HCT116 (cell line): ENCODE data around the gene ADAM10. TPM values are rescaled to one million over a fixed set of nuclear protein-coding genes. Genes with fewer than 3 reads are reported as not detected.

Experiments used
- ATAC-seq: fragments of 200-7000 bp; cut with Tn5 transposase; 2 replicates; pipeline ENCODE4 v1.9.1; 2020; ENCODE audit warnings: mild to moderate bottlenecking, moderate library complexity
- BruUV-seq: library from RNA; stranded (reverse); fragments of 400-500 nt; replicated peaks from 2 replicates; lab custom pipeline; 2021; lab: Mats Ljungman, UMichigan
- CTCF ChIA-PET: fragments of 300-600 bp; sonication (Branson Sonifier 250); formaldehyde crosslinking; loops from one replicate; lab custom pipeline; 2021; ENCODE audit warnings: antibody characterized with exemption; lab: Charles Lee
- POLR2A ChIA-PET: fragments of 300-600, 350-600 bp; sonication (Branson Sonifier 250); formaldehyde crosslinking; loops from one replicate; lab custom pipeline; 2021; ENCODE audit warnings: antibody characterized with exemption; lab: Charles Lee
- RAD21 ChIA-PET, 2 experiments: fragments of 300-600 bp; sonication (Branson Sonifier 250); formaldehyde crosslinking; loops; one replicate each; lab custom pipeline; 2023; ENCODE audit warnings: low total read pairs in 2 of 2; ENCODE audit not compliant: uncharacterized antibody in 2 of 2, unreplicated experiment in 2 of 2, low non-redundant PET in 1 of 2; lab: Charles Lee
- DNase-seq: peaks from one replicate; pipeline ENCODE4 v3.0.0-alpha.2; 2010; ENCODE audit warnings: low read depth, low spot score
- H2AFZ ChIP-seq: fragments of 200-600 bp; shearing (Covaris generic), sonication (generic); 2 replicates; pipeline ENCODE4 v1.6.1; 2017; ENCODE audit warnings: low read depth, mixed run types, mixed read lengths, antibody characterized with exemption, low read length; ENCODE audit not compliant: poor library complexity, severe bottlenecking
- H3K27ac ChIP-seq: 2 replicates; pipeline ENCODE4 v1.5.1; 2012; ENCODE audit warnings: low read depth, low read length
- H3K27me3 ChIP-seq: fragments of 200-600 bp; sonication (generic); 2 replicates; pipeline ENCODE4 v1.6.1; 2016; ENCODE audit warnings: mixed run types, low read length, mixed read lengths; ENCODE audit not compliant: insufficient read depth
- H3K36me3 ChIP-seq, 2 experiments: fragments of 200-500 bp in 1 of 2; fragments of 200-600 bp in 1 of 2; sonication (Bioruptor generic) in 1 of 2; sonication (generic) in 1 of 2; 2 replicates each; pipeline versions ENCODE4 v1.5.1 to v1.6.1; 2014 to 2016; ENCODE audit warnings: low read length in 2 of 2, inconsistent platforms in 1 of 2, mixed read lengths in 1 of 2, mixed run types in 1 of 2; ENCODE audit not compliant: insufficient read depth in 2 of 2, control insufficient read depth in 1 of 2
- H3K4me1 ChIP-seq, 2 experiments: fragments of 200-600 bp in 1 of 2; sonication (generic) in 1 of 2; 2 replicates each; pipeline versions ENCODE4 v1.5.1 to v1.6.1; 2012 to 2017; ENCODE audit warnings: low read length in 2 of 2, inconsistent platforms in 1 of 2, mild to moderate bottlenecking in 1 of 2, mixed read lengths in 1 of 2, mixed run types in 1 of 2, moderate library complexity in 1 of 2; ENCODE audit not compliant: insufficient read depth in 2 of 2, control insufficient read depth in 1 of 2
- H3K4me2 ChIP-seq: fragments of 200-600 bp; sonication (generic); 2 replicates; pipeline ENCODE4 v1.6.1; 2017; ENCODE audit warnings: mixed run types, low read length, mixed read lengths
- H3K4me3 ChIP-seq, 2 experiments: fragments of 200-600 bp in 1 of 2; sonication (generic) in 1 of 2; replicated peaks in 1 of 2; 2 replicates each; pipeline ENCODE4 v1.5.1; 2011 to 2016; ENCODE audit warnings: low read length in 2 of 2, control low read depth in 1 of 2, low read depth in 1 of 2, mild to moderate bottlenecking in 1 of 2, mixed read lengths in 1 of 2, mixed run types in 1 of 2
- H3K79me2 ChIP-seq: fragments of 200-600 bp; sonication (generic); 2 replicates; pipeline ENCODE4 v1.6.1; 2017; ENCODE audit warnings: mild to moderate bottlenecking, mixed run types, low read length, moderate library complexity, mixed read lengths; ENCODE audit not compliant: insufficient read depth
- H3K9ac ChIP-seq: fragments of 200-600 bp; sonication (generic); 2 replicates; pipeline ENCODE4 v1.6.1; 2016; ENCODE audit warnings: low read length, mixed read lengths
- H3K9me2 ChIP-seq: fragments of 200-600 bp; sonication (generic), shearing (Covaris generic); 2 replicates; pipeline ENCODE4 v1.6.1; 2017; ENCODE audit warnings: mixed run types, mild to moderate bottlenecking, moderate library complexity; ENCODE audit not compliant: insufficient read depth
- H3K9me3 ChIP-seq, 2 experiments: fragments of 200-500 bp in 1 of 2; fragments of 200-600 bp in 1 of 2; sonication (Bioruptor generic) in 1 of 2; sonication (generic) in 1 of 2; 2 replicates each; pipeline ENCODE4 v1.6.1; 2014 to 2017; ENCODE audit warnings: low read length in 2 of 2, mixed read lengths in 2 of 2, inconsistent platforms in 1 of 2, low read depth in 1 of 2, mild to moderate bottlenecking in 1 of 2, mixed run types in 1 of 2, moderate library complexity in 1 of 2; ENCODE audit not compliant: control insufficient read depth in 1 of 2, insufficient read depth in 1 of 2
- H4K20me1 ChIP-seq: fragments of 200-600 bp; sonication (generic), shearing (Covaris generic); 2 replicates; pipeline ENCODE4 v1.6.1; 2017; ENCODE audit warnings: mixed run types, mild to moderate bottlenecking, moderate library complexity; ENCODE audit not compliant: insufficient read depth
- CBX3 ChIP-seq: IDR thresholded peaks from 2 replicates; pipeline ENCODE4 v1.6.1; 2012; ENCODE audit warnings: low read depth
- CEBPB ChIP-seq: IDR thresholded peaks from 2 replicates; pipeline ENCODE4 v1.6.1; 2012; ENCODE audit warnings: low read depth
- ELF1 ChIP-seq: IDR thresholded peaks from 2 replicates; pipeline ENCODE4 v1.6.1; 2012; ENCODE audit warnings: low read depth, borderline replicate concordance
- FOSL1 ChIP-seq: IDR thresholded peaks from 2 replicates; pipeline ENCODE4 v1.6.1; 2012; ENCODE audit warnings: low read depth
- JUND ChIP-seq: IDR thresholded peaks from 2 replicates; pipeline ENCODE4 v1.6.1; 2012
- POLR2A ChIP-seq: IDR thresholded peaks from 2 replicates; pipeline ENCODE4 v1.7.0; 2011; ENCODE audit warnings: borderline replicate concordance; ENCODE audit not compliant: insufficient read depth, insufficient read length; ENCODE audit errors: extremely low read depth
- SP1 ChIP-seq: IDR thresholded peaks from 2 replicates; pipeline ENCODE4 v1.6.1; 2012; ENCODE audit warnings: low read depth
- TCF7L2 ChIP-seq: IDR thresholded peaks from 2 replicates; pipeline ENCODE4 v1.7.0; 2011; ENCODE audit warnings: borderline replicate concordance, inconsistent platforms; ENCODE audit not compliant: insufficient read depth, insufficient read length; ENCODE audit errors: extremely low read depth
- YY1 ChIP-seq: IDR thresholded peaks from 2 replicates; pipeline ENCODE4 v1.6.1; 2011; ENCODE audit warnings: low read length, low read depth, moderate library complexity, mild to moderate bottlenecking; ENCODE audit not compliant: insufficient replicate concordance; ENCODE audit errors: extremely low read depth
- intact Hi-C: fragments of 100-400 bp; cut with micrococcal nuclease; formaldehyde crosslinking; loops from 2 replicates; pipeline ENCODE4 v1.10.0; 2022
- total RNA-seq: library from RNA; stranded (reverse); gene quantifications from one replicate; pipeline ENCODE4 v1.2.1, GENCODE V29; 2021; ENCODE audit not compliant: unreplicated experiment
- TF ChIP-seq, protein P1 (sequence below): IDR thresholded peaks from 2 replicates; pipeline ENCODE4 v1.6.1; 2011; ENCODE audit warnings: mild to moderate bottlenecking, low read length, moderate library complexity; ENCODE audit not compliant: insufficient replicate concordance; ENCODE audit errors: extremely low read depth
- TF ChIP-seq, protein P2 (sequence below): IDR thresholded peaks from 2 replicates; pipeline ENCODE4 v1.6.1; 2012

The ADAM10 gene
- total RNA-seq, 1 experiment from 2014 or later: 158 TPM

- CTCF ChIA-PET: no interaction called here
- Histone ChIP-seq H3K27ac (no peak overlapping the region), H3K9me3 (peaks cover 0 to 7% of the 10 kb centered on the region in 2 experiments; a peak in 2 of 4 replicates), H2AFZ (no peak overlapping the region), H3K27me3 (no peaks in the 10 kb centered on the region), H3K9ac (no peak overlapping the region), H3K36me3 (no peaks in the 10 kb centered on the region), H3K4me3 (no peak overlapping the region), H3K79me2 (no peaks in the 10 kb centered on the region), H3K4me1 (no peaks in the 10 kb centered on the region), H3K4me2 (no peak overlapping the region), H3K9me2 (no peaks in the 10 kb centered on the region), H4K20me1 (no peaks in the 10 kb centered on the region)
- BruUV-seq: no TSS peak
- POLR2A ChIA-PET: no interaction called here
- DNase-seq (no peak), ATAC-seq (no peak)
- RAD21 ChIA-PET: no interaction called here
- TF ChIP-seq, protein P1, sequence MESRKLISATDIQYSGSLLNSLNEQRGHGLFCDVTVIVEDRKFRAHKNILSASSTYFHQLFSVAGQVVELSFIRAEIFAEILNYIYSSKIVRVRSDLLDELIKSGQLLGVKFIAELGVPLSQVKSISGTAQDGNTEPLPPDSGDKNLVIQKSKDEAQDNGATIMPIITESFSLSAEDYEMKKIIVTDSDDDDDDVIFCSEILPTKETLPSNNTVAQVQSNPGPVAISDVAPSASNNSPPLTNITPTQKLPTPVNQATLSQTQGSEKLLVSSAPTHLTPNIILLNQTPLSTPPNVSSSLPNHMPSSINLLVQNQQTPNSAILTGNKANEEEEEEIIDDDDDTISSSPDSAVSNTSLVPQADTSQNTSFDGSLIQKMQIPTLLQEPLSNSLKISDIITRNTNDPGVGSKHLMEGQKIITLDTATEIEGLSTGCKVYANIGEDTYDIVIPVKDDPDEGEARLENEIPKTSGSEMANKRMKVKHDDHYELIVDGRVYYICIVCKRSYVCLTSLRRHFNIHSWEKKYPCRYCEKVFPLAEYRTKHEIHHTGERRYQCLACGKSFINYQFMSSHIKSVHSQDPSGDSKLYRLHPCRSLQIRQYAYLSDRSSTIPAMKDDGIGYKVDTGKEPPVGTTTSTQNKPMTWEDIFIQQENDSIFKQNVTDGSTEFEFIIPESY: no peak
- TF ChIP-seq YY1: no peak
- no peak for TF ChIP-seq CEBPB
- no peak for TF ChIP-seq ELF1
- no peak for TF ChIP-seq JUND
- no peak for TF ChIP-seq POLR2A
- TF ChIP-seq CBX3: no peak
- TF ChIP-seq FOSL1: no peak
- no peak for TF ChIP-seq SP1
- TF ChIP-seq, protein P2, sequence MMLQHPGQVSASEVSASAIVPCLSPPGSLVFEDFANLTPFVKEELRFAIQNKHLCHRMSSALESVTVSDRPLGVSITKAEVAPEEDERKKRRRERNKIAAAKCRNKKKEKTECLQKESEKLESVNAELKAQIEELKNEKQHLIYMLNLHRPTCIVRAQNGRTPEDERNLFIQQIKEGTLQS: no peak
- TF ChIP-seq TCF7L2: no peak
- intact Hi-C loops: loop anchor here (5.0 kb wide), 1 partner anchor 537 kb away; no protein-coding TSS in a partner anchor
Observed at GRCh38 chr15:58764468-58764867, 15.0 kb upstream of the ADAM10 start.
